HL-60 (cell line): Measurements from ENCODE around the gene TTF2.

Experiments used
- DNase-seq, 2 experiments: peaks; one replicate each; pipeline ENCODE4 v3.0.0-alpha.2; 2010 to 2020; ENCODE audit warnings: low read depth in 1 of 2, low spot score in 1 of 2
- H3K27ac ChIP-seq: fragments of 250-450 bp; sonication (Bioruptor Pico); replicated peaks from 2 replicates; pipeline ENCODE4 v1.5.1; 2020; ENCODE audit warnings: mild to moderate bottlenecking, moderate library complexity
- H3K27me3 ChIP-seq: fragments of 250-450 bp; sonication (Bioruptor Pico); 2 replicates; pipeline ENCODE4 v1.5.1; 2021; ENCODE audit warnings: mild to moderate bottlenecking, moderate library complexity; ENCODE audit not compliant: insufficient read depth, poor library complexity, severe bottlenecking
- H3K4me3 ChIP-seq: replicated peaks from 2 replicates; pipeline ENCODE4 v1.5.1; 2011; ENCODE audit warnings: mild to moderate bottlenecking, control low read depth, low read length; ENCODE audit not compliant: insufficient read depth
- GABPA ChIP-seq: IDR thresholded peaks from 2 replicates; pipeline ENCODE4 v1.6.1; 2012; ENCODE audit warnings: low read depth
- POLR2AphosphoS5 ChIP-seq: IDR thresholded peaks from 2 replicates; pipeline ENCODE4 v1.6.1; 2012; ENCODE audit warnings: low read depth
- SPI1 ChIP-seq: IDR thresholded peaks from 2 replicates; pipeline ENCODE4 v1.6.1; 2012; ENCODE audit warnings: low read depth, mild to moderate bottlenecking, borderline replicate concordance
- TF ChIP-seq, protein P1 (sequence below): IDR thresholded peaks from one replicate; pipeline ENCODE4 v1.5.1; 2011; ENCODE audit warnings: low read length, control low read depth, inconsistent platforms; ENCODE audit not compliant: insufficient read depth
- TF ChIP-seq, protein P2 (sequence below): IDR thresholded peaks from 2 replicates; pipeline ENCODE4 v1.6.1; 2012; ENCODE audit warnings: low read depth; ENCODE audit not compliant: insufficient replicate concordance

The TTF2 gene

DNA sequence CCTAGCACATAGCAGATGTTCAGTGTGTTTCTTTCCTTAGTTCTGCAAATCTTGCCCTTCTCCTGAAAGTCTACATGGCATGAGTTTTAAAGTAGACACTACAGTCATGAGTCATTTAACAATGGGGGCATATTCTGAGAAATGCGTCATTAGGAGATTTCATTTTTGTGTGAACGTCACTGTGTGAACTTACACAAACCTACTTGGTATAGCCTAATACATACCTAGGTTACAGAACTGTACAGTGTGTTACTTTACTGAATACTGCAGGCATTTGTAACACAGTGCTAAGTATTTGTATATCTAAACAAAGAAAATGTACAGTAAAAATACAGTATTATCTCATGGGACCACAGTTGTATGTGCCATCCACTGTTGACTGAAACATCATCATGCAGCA lies 10.0 kb downstream of the TTF2 start:
- TF ChIP-seq POLR2AphosphoS5 (no peak), GABPA (no peak), SPI1 (no peak)
- TF ChIP-seq, protein P1, sequence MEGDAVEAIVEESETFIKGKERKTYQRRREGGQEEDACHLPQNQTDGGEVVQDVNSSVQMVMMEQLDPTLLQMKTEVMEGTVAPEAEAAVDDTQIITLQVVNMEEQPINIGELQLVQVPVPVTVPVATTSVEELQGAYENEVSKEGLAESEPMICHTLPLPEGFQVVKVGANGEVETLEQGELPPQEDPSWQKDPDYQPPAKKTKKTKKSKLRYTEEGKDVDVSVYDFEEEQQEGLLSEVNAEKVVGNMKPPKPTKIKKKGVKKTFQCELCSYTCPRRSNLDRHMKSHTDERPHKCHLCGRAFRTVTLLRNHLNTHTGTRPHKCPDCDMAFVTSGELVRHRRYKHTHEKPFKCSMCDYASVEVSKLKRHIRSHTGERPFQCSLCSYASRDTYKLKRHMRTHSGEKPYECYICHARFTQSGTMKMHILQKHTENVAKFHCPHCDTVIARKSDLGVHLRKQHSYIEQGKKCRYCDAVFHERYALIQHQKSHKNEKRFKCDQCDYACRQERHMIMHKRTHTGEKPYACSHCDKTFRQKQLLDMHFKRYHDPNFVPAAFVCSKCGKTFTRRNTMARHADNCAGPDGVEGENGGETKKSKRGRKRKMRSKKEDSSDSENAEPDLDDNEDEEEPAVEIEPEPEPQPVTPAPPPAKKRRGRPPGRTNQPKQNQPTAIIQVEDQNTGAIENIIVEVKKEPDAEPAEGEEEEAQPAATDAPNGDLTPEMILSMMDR: no peak
- TF ChIP-seq, protein P2, sequence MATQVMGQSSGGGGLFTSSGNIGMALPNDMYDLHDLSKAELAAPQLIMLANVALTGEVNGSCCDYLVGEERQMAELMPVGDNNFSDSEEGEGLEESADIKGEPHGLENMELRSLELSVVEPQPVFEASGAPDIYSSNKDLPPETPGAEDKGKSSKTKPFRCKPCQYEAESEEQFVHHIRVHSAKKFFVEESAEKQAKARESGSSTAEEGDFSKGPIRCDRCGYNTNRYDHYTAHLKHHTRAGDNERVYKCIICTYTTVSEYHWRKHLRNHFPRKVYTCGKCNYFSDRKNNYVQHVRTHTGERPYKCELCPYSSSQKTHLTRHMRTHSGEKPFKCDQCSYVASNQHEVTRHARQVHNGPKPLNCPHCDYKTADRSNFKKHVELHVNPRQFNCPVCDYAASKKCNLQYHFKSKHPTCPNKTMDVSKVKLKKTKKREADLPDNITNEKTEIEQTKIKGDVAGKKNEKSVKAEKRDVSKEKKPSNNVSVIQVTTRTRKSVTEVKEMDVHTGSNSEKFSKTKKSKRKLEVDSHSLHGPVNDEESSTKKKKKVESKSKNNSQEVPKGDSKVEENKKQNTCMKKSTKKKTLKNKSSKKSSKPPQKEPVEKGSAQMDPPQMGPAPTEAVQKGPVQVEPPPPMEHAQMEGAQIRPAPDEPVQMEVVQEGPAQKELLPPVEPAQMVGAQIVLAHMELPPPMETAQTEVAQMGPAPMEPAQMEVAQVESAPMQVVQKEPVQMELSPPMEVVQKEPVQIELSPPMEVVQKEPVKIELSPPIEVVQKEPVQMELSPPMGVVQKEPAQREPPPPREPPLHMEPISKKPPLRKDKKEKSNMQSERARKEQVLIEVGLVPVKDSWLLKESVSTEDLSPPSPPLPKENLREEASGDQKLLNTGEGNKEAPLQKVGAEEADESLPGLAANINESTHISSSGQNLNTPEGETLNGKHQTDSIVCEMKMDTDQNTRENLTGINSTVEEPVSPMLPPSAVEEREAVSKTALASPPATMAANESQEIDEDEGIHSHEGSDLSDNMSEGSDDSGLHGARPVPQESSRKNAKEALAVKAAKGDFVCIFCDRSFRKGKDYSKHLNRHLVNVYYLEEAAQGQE: no peak
- no peaks in the 10 kb centered on the region for H3K27me3 ChIP-seq
- DNase-seq: no peak
- H3K27ac ChIP-seq: no peak overlapping the region
- no peak overlapping the region for H3K4me3 ChIP-seq

DNA sequence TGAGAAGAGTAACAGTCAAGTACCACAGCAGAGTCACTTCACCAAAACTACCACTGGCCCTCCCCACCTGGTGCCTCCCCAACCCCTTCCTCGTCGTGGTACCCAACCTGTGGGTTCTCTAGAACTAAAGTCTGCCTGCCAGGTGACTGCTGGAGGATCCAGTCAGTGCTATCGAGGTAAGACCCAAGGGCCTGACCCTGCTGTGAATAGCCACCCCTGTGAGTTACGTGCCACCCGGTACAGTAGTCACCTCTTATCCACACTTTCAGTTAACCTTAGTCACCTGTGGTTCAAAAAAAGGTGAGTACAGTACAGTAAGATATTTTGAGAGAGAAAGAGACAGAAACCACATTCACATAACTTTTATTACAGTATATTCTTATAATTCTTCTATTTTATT lies 16.5 kb downstream of the TTF2 start:
- no peak overlapping the region for H3K27ac ChIP-seq

DNA sequence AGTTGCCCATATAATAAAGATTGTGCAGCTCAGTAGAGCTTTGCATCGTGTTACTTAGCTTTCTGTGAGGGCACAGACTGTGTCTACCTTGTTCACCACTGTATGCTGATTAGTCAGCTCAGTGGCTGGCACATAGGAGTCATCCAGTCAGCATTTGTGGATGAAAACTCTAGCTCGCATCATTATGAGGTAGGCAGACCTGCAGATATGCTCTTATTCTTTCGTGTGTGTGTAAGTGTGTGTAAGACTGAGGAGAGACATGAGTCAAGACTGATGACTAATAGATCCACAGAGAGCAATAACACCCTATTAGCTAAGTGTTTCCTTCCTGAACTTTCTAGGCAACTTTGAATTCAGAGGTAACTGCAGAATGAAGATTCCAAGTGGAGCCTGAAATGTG lies 17.1 kb downstream of the TTF2 start:
- TF ChIP-seq SPI1 (no peak), POLR2AphosphoS5 (no peak), GABPA (no peak)
- TF ChIP-seq, protein P1: no peak
- TF ChIP-seq, protein P2: no peak
- H3K27ac ChIP-seq: no peak overlapping the region
- no peak for DNase-seq
- H3K27me3 ChIP-seq: no peaks in the 10 kb centered on the region
- no peak overlapping the region for H3K4me3 ChIP-seq

More for the DNA sequence above, 16.5 kb downstream of the TTF2 start:
- Histone ChIP-seq H3K27me3 (no peaks in the 10 kb centered on the region), H3K4me3 (no peak overlapping the region)
- TF ChIP-seq, protein P2: no peak
- TF ChIP-seq POLR2AphosphoS5: no peak
- no peak for TF ChIP-seq GABPA
- TF ChIP-seq, protein P1: no peak
- no peak for TF ChIP-seq SPI1
- DNase-seq: no peak
